GM12874 (cell line): ENCODE results near the gene ERCC6L2.

Experiments used
- TF ChIP-seq, protein P1 (sequence below): IDR thresholded peaks from 2 replicates; pipeline ENCODE4 v1.5.1; 2011; ENCODE audit warnings: low read depth, mild to moderate bottlenecking, control low read depth, low read length, moderate library complexity; ENCODE audit not compliant: insufficient read depth

The ERCC6L2 gene

DNA sequence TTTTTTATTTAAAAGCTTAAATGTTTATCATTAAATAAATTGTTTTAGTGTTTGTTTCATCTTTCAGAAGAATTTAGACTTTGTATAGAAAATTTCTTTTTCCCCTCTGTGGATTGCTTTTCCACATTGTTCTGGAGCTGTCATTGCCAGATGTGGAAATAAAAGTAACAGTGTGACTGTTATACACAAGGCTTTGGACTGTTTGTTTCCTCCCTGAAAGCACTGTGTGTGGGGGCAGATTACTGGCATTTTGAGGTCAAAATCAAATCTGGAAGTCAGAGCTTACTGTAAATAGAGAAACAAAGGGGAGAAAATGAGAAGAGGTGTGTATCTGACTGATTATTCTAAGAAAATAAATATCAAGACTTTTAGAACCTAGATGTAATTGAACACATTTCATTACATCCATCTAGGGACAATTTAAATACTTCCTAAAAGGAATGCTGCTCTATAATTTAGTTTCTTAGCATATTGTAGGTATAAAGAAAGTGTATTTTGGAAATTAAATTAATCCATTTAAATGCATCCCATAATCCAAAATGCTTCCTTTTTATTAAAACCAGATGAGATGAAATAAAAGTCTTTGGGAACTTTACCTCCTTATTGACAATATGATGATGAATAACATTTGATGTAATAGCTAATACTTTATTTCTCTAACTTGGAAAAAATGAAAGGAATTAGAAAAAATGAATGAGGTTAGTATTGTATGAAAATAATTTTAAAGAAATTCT is 51.9 kb downstream of the ERCC6L2 start:
- TF ChIP-seq, protein P1, sequence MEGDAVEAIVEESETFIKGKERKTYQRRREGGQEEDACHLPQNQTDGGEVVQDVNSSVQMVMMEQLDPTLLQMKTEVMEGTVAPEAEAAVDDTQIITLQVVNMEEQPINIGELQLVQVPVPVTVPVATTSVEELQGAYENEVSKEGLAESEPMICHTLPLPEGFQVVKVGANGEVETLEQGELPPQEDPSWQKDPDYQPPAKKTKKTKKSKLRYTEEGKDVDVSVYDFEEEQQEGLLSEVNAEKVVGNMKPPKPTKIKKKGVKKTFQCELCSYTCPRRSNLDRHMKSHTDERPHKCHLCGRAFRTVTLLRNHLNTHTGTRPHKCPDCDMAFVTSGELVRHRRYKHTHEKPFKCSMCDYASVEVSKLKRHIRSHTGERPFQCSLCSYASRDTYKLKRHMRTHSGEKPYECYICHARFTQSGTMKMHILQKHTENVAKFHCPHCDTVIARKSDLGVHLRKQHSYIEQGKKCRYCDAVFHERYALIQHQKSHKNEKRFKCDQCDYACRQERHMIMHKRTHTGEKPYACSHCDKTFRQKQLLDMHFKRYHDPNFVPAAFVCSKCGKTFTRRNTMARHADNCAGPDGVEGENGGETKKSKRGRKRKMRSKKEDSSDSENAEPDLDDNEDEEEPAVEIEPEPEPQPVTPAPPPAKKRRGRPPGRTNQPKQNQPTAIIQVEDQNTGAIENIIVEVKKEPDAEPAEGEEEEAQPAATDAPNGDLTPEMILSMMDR: no peak

DNA sequence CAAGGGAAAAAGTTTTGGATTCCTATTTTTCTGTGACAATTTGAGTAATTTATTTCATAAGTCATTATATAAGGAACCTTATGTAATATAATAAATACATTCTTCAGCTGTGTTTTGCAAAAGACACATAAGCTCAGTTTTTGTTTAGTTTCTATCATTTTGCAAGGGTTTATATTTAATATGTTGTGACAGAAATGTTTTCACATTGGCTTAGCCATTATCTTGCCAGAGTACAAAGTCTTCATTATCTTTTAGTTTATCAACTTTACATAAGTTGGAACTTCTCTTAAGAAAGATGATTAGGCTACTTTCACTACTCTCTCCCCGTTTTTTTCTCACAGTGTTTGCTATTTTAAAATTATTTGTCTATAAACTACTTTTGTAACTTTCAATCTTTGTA is 54.8 kb downstream of the ERCC6L2 start:
- TF ChIP-seq, protein P1: no peak

- TF ChIP-seq, protein P1: no peak
Observed at GRCh38 chr9:95935861-95936578, 60.5 kb downstream of the ERCC6L2 start.

DNA sequence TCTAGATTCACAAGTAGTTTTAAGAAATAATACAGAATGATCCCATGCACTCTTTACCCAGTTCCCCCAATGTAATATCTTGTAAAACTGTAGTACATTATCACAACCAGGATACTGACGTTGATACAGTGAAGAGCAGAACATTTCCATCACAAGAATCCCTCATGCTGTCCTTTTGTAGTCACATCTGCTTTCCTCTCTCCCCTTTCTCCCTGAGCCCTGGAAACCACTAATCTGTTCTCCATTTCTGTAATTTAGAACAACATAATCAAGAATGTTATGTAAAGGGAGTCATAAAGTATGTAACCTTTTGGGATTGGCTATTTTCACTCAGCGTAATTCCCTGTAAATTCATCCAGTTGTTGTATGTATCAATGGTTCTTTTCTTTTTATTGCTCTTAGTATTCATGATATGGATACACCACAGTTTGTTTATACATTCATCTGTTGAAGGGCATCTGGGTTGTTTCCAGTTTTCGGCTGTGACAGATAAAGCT is 61.1 kb downstream of the ERCC6L2 start:
- TF ChIP-seq, protein P1: no peak

DNA sequence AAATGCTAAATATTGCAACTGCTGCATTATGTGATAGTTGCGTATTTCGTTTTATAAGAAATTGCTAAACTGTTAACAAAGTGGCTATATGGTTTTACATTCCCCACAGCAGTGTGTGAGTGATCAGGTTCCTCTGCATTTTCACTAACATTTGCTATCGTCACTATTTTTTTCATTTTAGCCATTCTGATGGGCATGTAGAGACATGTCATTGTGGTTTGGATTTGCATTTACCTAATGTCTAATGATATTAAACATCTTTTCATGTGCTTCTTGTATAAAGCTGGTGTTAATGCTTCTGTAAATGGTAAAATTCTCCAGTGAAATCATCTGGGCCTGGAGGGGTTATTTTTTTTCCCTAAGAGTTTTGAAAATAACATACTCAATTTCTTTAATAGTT is 61.6 kb downstream of the ERCC6L2 start:
- TF ChIP-seq, protein P1: no peak

DNA sequence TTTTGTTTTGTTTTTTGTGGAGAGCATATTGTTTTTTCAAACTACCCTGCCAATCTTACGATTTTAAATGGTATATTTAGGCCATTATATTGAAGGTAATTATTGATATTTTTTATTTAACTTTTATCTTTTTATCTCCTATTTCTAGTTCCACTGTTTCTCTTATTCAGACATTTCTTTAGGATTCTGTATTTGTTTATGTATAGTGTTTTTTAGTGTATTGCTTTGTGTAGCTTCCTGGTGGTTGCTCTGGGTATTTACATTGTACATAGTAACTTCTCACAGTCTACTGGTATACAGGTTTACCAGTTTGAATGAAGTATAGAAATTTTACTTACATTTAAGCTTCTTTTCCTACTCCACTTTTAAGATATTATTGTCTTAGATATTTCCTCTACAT is 63.2 kb downstream of the ERCC6L2 start:
- TF ChIP-seq, protein P1: no peak

GRCh38 chr9:95939472-95939871 is 64.0 kb downstream of the ERCC6L2 start:
- TF ChIP-seq, protein P1: no peak
